GM19395 (cell line): Measurements from ENCODE around the gene DMC1.

ENCODE experiments used
- ATAC-seq: cut with Tn5 transposase; IDR thresholded peaks from one replicate; pipeline ENCODE4 v1.9.1; 2021; ENCODE audit warnings: mild to moderate bottlenecking, moderate library complexity; ENCODE audit not compliant: unreplicated experiment

The DMC1 gene

DNA sequence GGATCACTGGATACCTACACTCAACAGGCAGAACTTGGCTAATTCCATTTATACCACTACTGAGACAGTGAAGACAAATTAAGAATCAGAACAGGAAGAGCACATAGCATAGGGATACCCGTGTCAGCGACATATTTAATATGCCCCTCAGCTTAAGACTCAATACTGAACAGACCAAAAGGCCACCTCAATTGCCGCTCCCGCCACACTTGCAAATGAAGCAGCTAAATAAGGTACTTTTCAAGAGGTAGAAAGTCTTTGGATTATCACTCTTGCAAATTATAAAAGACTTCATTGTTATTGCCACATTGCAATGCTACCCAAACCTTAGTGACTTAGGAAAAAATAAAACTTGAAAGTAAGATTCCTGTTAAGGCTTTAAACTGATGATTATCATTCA is 67.0 kb downstream of the DMC1 start:
- no peak for ATAC-seq

DNA sequence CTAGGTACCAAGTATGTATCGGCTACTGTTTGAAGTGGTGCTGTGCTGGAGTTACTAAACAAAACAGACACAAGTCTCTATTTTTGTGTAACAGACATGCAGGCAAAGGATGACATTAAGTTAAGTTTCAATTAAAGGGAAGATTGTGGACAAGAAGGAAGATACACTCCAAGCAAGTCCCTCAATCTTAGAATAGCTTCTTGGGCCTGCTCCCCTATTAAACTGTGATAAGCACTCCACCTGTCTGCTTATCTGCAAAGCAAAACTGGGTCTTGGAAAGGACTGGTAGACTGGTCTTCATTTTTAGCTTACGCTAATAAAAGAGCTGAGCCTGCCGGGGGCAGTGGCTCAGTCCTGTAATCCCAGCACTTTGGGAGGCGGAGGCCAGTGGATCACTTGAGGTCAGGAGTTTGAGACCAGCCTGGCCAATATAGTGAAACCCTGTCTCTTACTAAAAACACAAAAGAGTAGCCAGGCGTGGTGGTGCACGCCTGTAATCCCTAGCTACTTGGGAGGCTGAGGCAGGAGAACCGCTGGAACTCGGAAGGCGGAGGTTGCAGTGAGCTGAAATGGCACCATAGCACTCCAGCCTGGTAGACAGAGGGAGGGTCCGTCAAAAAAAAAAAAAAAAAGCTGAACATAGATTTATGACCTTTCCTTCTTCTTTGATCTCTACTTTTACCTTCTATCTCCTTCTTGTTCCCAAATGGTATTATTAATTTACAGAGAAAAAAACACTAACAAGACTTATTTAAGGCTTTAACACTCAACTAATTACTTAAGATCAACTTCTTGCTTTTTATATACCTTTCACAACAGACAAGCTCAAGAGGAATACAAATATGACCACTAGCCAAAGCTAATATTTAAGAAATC is 67.9 kb downstream of the DMC1 start:
- ATAC-seq, result no peak

DNA sequence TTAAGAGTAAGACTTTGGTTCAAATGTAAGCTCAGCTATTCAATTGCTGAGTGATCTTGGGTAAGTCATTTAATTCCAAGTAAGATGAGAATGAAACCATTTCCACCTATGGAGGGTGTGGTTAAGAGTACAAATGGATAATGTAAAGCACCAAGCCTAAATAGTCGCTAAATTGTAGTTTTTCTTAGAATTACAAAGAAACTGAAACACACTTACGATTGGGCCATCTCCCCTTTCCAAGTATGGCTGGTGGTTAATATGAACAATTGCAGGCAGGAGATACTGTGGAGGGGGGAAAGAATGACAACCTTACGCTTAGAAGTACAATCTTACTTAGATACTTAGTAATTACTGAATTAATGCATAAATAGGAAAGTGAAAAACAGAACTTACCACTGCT is 72.1 kb downstream of the DMC1 start:
- ATAC-seq, result no peak

DNA sequence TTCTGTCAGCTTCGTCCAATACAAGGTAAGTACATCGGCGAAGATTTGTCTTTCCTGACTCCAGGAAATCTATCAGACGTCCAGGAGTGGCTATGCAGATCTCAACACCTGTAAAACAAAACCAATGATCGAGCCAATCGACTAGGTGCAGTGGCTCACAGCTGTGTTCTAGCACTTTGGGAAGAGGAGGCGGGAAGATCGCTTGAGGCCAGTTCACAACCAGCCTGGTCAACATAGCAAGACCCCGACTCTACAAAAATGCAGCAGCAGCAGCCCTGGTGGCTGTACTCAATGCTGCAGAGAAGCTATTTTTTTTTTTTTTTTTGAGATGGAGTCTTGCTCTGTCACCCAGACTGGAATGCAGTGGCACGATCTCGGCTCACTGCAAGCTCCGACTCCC is 75.0 kb downstream of the DMC1 start:
- no peak for ATAC-seq

DNA sequence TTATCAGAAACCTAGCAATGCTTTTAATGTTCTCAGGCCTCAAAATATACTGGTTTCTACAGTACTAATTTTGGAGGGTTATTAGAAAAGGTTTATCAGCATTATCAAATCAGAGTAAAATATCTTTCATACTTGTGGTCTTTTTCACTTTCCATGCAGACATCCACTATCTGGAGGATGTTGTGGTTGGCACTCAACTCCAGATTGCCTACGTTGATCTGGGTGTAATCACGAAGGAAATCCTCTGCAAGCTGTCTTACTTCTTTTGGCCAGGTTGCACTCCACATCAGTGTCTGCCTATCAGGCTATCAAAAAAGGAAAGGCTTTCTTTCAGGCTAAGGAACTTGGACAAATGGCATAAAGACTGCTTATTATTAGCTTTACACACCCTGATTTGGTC is 75.5 kb downstream of the DMC1 start:
- ATAC-seq, result no peak

DNA sequence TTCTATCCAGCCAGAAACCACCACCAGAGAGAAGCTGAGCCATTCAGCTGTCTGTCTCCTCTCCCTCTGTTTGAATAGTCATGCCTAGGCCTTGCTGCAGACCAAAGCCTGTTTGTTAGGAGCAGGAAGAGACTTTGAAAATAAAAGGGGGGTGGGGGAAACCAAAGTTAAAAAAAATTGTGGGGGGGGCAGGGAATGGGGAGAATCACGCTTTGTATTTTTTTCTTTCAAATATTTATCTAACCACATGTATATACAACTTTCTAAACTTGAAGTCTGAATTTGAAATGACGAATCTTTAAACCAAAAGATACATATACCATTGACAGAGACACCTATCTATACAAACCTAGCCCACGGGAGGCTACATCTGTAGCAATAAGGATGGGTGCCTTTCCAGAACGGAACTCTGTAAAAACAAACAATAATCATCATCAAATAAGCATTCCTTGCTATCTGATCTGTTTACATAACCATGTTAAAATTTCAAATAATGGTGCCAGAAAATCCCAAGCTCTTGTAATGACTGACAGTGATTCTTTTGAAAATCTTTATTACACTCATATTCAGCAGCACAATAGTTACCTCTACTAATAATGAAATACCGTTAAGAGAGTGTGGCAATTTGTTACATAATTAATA is 78.2 kb downstream of the DMC1 start:
- no peak for ATAC-seq

DNA sequence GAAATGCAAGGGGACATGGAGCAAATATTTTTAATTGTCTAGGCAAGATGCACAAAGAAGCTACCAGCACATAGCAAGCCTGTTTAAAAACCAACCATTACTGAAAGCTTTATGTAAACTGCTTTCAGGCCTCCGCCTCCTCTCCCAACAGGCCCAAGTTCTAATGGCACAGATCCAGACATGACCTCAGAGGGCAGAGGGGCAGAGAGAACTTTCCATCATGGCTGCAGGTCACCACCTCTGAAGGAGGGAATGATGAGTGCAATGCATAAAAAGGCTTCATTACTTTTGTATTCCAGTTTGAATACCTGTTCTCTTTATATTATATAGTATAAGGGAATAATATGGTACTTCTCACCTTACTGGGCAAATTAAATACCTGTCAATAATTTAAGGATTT is 79.1 kb downstream of the DMC1 start:
- no peak for ATAC-seq

DNA sequence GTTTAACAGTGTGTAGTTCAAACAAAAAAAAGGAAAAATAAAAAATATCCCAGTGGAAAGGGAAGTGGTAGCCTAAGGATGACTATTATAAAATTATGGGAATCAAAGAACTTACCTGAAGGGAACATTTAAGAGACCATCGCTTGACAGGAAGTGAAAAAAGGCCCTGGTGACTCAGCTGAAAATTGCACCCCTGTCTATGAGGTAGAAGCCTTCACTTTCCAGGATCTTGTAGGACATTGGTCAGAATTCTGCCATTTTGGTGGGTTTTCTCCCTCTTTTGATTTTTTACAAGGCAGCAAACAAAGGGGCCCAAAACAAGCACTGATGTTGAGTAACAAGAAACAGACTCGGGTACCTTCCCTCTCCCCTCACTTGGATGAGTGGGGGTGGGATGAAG is 79.5 kb downstream of the DMC1 start:
- ATAC-seq, result no peak

DNA sequence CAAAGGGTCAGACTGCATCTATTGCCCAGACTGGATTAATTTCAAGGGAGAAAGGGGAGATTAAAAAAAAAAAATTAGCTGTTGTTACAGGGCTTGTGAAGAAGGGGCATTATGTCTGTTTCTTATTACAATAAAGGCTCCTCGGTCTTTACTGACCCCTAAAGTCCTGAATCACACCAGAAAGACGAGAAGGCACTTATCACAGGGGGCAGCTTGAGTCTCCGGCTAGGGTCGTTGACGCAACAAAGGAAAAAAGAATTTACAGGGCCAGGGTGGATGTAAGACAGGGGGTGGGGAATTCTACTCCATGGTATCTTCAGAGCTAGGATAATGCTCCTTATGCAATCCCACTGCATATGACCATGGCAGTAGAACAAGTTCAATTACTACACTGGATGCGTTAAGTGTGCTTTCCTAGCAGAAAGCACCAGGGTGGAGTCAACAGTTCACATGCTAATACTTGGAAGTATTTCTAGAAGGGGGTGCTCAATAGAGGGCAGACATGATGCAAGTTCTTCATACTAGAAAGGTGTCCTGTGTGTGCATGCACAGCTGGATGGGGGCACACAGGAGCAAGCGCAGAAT is 80.3 kb downstream of the DMC1 start:
- ATAC-seq, result no peak

DNA sequence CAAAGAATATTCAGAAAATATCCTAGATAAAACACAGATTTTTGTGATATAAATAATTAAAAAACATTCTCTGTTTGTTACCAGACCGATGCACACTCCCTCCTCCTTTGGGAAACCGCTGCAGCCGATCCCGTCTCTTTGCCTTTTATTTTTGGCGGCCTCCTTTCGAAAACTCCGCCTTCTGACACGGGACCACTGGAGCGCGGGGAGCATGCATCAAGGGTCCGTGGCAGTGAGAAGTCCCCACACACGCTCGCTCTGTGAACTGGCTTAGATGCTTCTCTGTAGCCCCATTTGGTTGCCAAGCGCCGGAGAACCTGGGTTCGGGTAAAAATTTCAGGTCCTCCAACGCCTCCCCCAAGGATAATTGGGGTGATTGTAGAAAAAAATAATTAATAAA is 80.8 kb downstream of the DMC1 start:
- no peak for ATAC-seq

DNA sequence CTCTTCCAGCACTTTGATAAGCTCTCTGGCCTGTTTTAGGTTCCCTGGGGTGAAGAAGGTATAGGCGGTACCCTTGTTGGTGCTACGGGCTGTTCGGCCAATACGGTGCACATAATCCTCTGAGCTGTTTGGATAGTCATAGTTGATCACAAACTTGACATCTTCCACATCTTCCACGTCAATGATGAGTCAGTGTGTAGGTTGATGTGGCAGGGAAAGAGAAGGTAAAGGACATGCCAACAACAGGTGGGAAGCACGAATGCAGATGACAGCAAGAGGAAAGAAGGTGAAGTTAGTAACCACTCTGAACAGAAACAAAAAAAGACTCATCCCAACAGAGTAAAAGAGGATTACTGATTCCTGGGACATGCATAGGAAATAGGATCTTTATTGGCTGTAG is 82.0 kb downstream of the DMC1 start:
- ATAC-seq, result no peak

DNA sequence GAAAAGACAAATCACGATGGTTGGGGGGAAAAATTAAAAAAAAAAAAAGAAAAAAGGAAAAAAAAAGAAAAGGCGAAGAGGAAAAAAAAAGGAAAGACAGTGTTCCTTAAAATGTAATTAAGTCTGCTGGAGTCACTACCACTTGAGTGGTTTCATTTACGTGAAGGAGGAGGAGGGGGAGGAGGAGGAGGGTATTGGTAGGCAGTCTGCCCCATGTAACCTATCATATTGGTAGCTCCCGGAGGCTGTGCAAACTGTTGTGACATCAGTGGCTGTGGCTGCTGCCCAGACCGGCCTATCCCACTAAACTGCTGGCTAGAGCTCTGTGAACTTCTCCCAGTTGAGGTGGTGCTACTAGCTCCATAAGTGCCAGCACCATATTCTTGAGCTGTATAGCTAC is 84.2 kb downstream of the DMC1 start:
- no peak for ATAC-seq

DNA sequence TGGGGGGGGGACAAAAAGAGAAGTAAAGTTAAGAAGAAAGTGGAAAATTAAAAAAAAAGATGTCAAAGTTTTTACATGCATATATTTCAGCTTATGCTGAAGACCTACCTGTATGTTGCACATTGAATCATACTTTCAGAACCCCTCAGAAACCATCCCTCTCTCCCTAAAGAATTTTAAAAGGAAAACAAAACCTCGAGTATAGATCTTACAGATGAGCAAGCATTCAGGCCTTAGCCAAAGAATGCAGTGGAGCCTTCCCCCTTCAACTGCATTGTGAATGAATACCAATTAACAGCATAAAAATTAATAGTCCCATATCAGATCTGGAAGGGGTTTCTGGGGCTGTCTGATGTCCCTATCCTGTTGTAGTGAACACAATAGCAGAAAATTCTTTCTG is 85.7 kb downstream of the DMC1 start:
- no peak for ATAC-seq

DNA sequence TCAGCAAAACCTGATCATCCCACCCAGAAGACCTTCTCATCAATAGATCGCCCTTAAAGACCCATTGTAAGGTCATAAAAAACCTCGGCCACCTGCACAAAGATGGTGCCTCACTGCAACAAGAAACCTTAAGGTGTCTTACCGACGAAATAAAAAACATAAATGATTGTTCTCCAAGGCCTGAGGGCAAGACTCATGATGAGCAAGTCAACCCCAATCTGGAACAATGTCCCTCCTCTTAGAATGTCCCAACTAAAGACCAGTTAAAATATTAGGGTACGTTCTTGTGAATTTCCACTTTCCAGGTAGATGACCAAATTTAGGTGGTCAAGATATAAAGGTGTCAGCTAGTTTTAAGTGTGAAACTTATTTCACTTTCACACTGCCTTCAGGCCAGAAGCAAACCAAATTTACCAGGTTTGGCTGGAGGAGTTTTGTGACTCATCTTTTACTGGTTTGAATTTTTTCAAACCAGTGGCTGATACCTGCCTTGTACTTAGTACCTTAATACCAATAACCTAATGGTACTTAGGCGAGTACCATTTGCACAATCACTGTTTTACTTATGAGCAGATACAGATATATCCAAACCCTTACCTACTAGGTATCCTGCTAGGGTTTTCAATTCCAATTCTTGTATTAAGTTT is 87.2 kb downstream of the DMC1 start:
- ATAC-seq, result no peak

DNA sequence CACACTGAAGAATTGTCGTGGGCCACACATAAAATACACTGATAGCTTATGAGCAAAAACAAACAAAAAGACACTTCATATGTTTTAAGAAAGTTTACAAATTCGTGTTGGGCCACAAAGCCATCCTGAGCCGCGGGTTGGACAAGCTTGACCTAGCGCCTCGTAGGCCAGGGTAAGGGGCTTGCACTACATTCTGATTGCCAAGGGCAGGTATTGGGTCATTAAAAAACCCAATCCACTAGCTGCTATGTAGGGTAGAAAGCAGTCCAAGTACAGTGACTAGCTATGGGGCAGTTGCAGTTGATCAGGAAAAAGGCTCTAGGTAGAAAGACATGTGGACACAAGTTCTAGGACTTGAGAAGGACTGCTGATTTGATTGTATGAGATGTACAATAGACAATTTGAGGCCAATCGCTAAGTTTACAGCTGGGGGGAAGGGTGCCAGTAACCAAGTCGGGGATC is 88.1 kb downstream of the DMC1 start:
- ATAC-seq, result no peak

DNA sequence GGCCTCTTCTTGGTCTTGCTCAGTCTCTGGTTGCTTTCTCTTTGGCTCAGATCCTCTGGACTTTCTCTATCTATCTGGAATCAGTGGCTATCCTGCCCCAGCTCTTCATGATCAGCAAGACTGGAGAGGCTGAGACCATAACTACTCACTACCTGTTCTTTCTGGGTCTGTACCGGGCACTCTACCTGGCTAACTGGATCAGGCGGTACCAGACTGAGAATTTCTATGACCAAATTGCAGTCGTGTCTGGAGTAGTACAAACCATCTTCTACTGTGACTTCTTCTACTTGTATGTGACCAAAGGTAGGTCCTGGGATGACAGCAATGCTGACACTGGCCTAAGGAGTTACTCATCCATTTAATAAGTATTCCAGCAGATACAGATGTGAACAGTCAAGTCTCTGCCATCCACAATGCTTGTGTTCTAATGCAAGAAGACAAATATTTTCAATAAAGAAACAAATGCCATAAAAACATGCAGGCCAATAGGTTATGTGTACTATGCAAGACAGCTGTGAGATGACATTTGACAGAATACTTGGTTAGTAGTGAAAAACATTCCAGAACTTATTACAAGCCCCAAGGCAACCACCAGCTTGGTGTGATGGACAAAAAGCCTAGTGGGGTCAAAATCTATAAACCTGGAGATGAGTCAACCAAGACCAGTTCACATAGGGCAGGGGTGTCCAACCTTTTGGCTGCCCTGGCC is 88.7 kb downstream of the DMC1 start:
- ATAC-seq, result no peak

DNA sequence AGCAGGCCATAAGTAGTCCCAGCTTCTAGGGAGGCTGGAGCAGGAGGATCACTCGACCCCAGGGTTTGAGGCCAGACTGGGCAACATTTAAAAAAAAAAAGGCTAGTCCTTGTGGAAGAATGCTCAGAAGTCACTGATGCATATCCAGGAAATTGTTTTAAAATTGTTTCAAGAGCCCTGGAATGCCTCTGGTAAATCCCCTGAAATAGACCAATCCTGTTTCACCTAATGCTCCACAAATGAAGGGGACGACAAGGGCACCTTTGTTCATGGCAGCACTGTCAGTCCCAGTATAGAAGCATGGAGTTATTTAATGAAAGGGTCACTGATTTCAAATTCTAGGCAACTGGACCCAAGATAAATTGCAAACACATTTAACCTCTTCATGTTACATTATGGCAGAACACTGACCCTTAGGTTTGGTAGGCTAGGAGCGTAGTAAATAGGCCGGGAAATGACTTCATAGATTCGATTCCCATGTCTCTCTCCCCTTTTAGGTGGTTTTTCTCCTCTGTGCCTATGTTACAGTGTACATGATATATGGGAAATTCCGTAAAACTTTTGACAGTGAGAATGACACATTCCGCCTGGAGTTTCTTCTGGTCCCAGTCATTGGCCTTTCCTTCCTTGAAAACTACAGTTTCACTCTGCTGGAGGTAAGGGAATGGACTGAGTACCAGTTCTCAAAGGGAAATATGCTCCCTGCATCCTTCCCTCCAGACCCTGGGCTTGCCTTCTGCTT is 90.7 kb downstream of the DMC1 start:
- no peak for ATAC-seq

DNA sequence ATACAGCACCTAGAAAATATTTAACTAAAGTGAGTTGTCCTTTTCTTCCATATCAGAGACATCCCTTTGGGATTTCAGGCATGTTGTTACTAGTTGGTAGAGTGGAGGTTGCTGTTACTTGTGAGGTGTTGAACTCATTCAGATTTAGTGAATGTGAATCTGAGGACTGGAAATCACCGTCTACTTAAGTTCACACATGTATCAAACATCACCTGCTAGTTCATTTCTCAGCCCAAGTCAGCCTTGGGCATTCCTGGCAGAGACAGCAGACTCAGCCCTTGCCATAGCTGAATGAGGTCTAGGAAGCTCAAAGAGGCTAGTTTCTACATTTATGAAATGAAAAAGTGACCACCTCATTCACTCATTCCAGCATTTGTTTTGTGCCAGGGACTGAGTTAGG is 92.4 kb downstream of the DMC1 start:
- no peak for ATAC-seq

DNA sequence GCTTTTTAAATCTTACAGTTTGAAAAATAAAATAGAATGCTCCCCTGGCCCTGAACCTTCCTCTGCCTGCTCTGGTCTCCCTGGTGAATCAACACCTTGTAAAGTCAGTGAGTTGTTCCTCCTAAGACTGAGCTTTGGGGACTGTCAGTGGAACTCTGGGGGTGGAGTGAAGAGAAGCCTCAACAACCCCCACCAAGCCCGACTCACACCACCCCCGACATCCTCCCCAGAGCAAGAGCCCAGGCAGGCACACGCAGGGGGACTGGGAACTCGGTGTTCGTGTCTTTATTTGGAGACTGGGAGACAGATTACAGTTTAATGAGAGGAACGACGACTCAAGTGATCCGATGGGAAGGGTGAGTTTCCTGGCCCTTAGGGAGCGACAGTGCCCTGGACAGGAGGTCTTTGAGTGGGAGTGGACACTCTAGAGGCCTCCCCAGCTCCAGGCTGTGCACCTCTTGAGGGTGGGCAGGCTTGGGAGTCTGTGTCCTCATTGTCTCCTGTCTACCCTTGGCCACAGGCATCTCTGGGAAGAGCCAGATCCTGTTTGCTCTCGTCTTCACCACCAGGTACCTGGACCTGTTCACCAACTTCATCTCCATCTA is 95.9 kb downstream of the DMC1 start:
- no peak for ATAC-seq

DNA sequence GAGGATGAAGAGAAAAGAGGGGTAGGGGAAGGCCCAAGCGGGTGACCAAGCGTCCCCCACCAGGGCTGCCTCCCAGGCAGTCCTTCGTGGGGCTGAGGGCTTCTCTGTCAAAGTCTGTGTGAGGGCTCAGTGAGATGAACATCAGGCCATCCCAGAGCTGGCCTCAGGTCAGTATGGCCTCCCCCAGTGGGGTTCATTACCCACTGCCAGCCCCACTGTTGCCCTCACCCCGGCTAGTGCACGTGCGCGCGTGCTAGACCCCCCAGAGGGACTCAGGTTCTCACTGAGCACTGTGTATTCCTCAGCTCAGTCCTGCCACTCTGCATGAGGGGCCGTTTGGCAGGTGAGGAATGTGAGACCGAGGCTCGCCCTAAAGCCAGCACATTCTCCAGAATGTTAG is 98.7 kb downstream of the DMC1 start:
- no peak for ATAC-seq
